ENCODE measurements around the gene LLCFC1. TPM values are rescaled to one million over a fixed set of nuclear protein-coding genes. Genes with fewer than 3 reads are reported as not detected.

Gene LLCFC1
- total and polyA plus RNA-seq, 2 experiments from 2014 or later, result not detected

DNA sequence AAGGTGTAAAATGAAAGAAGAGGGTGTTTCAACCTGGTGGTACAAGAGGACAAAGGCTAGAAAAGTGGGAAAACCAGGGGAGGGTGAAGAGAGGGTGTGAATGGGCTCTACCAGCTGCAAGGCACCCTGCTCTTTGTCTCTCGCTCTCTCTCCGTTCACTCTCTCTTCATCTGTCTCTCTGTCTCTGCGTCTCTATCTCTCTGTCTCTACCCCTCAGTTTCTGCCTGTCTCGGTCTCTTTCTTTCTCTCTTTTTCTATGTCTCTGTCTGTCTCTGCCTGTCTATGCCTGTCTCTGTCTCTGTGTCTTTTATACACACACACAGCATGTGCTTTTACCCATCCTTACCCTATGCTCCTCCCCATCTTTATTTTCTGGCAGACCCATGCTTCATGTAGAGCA lies 673 bp upstream of the LLCFC1 start (continued):
- no peak for TF ChIP-seq ZNF331 (CRISPR knock-in tag; IDR thresholded peaks at IDR 0.05; ENCODE audit: low read depth)

DNA sequence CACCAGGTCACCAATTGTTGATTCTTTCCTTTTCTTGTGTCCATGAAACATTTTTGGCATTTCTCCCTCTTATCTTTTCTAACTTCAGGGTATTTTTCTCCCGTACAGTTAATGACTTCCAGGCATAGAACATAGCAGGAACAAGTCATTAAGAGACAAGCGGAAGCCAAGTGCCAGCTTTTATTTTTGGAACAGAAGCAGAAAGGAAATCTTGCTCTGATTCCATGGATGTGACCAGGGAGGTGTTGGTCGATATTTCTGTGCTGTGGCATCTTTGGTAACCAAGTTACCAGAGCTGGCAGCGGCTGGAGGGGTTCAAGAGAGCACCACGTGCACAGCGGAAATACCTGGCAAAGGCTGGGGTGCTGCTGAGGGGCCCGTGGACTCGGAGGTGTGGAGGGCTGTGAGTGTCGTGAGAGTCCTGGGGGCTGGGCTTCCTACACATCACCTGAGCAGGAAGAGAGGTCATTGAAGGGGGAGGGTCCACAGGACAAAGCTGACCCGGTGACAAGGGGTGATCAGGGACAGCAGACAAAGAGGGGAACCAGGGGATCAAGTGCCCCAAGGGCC lies 1.8 kb downstream of the LLCFC1 start:
- no peak overlapping the region for H3K27ac ChIP-seq (ENCODE audit: low read depth)
- no peak for DNase-seq (ENCODE audit: low spot score)
- no peak overlapping the region for H3K27ac Mint-ChIP-seq

More for the DNA sequence above, 1.8 kb downstream of the LLCFC1 start:
- Mint-ChIP-seq H3K9me3 (no peaks in the 10 kb centered on the region), H3K4me3 (no peak overlapping the region), H3K27me3 (ENCODE audit: insufficient read depth, low read depth, poor library complexity) (peaks cover 8% of the 10 kb centered on the region), H3K4me1 (peaks cover 3% of the 10 kb centered on the region), H3K36me3 (ENCODE audit: low read depth) (no peaks in the 10 kb centered on the region)
- ATAC-seq, result no peak
- 0 out of 2 replicates have a peak, but pooled peaks cover 7% of the 10 kb centered on the region for H3K9me2 ChIP-seq (ENCODE audit: insufficient read depth)
- no peaks in the 10 kb centered on the region for H3K36me3 ChIP-seq (ENCODE audit: insufficient read depth)
- no peaks in the 10 kb centered on the region for H3K4me1 ChIP-seq (ENCODE audit: insufficient read depth)
- no peak for TF ChIP-seq NANOG (IDR thresholded peaks at IDR 0.05; ENCODE audit: borderline replicate concordance)
- no peak for TF ChIP-seq JUNB (IDR thresholded peaks at IDR 0.05; ENCODE audit: unreplicated experiment)
- no peak for TF ChIP-seq ZNF331 (CRISPR knock-in tag; IDR thresholded peaks at IDR 0.05; ENCODE audit: low read depth)
- TF ChIP-seq, protein P1, sequence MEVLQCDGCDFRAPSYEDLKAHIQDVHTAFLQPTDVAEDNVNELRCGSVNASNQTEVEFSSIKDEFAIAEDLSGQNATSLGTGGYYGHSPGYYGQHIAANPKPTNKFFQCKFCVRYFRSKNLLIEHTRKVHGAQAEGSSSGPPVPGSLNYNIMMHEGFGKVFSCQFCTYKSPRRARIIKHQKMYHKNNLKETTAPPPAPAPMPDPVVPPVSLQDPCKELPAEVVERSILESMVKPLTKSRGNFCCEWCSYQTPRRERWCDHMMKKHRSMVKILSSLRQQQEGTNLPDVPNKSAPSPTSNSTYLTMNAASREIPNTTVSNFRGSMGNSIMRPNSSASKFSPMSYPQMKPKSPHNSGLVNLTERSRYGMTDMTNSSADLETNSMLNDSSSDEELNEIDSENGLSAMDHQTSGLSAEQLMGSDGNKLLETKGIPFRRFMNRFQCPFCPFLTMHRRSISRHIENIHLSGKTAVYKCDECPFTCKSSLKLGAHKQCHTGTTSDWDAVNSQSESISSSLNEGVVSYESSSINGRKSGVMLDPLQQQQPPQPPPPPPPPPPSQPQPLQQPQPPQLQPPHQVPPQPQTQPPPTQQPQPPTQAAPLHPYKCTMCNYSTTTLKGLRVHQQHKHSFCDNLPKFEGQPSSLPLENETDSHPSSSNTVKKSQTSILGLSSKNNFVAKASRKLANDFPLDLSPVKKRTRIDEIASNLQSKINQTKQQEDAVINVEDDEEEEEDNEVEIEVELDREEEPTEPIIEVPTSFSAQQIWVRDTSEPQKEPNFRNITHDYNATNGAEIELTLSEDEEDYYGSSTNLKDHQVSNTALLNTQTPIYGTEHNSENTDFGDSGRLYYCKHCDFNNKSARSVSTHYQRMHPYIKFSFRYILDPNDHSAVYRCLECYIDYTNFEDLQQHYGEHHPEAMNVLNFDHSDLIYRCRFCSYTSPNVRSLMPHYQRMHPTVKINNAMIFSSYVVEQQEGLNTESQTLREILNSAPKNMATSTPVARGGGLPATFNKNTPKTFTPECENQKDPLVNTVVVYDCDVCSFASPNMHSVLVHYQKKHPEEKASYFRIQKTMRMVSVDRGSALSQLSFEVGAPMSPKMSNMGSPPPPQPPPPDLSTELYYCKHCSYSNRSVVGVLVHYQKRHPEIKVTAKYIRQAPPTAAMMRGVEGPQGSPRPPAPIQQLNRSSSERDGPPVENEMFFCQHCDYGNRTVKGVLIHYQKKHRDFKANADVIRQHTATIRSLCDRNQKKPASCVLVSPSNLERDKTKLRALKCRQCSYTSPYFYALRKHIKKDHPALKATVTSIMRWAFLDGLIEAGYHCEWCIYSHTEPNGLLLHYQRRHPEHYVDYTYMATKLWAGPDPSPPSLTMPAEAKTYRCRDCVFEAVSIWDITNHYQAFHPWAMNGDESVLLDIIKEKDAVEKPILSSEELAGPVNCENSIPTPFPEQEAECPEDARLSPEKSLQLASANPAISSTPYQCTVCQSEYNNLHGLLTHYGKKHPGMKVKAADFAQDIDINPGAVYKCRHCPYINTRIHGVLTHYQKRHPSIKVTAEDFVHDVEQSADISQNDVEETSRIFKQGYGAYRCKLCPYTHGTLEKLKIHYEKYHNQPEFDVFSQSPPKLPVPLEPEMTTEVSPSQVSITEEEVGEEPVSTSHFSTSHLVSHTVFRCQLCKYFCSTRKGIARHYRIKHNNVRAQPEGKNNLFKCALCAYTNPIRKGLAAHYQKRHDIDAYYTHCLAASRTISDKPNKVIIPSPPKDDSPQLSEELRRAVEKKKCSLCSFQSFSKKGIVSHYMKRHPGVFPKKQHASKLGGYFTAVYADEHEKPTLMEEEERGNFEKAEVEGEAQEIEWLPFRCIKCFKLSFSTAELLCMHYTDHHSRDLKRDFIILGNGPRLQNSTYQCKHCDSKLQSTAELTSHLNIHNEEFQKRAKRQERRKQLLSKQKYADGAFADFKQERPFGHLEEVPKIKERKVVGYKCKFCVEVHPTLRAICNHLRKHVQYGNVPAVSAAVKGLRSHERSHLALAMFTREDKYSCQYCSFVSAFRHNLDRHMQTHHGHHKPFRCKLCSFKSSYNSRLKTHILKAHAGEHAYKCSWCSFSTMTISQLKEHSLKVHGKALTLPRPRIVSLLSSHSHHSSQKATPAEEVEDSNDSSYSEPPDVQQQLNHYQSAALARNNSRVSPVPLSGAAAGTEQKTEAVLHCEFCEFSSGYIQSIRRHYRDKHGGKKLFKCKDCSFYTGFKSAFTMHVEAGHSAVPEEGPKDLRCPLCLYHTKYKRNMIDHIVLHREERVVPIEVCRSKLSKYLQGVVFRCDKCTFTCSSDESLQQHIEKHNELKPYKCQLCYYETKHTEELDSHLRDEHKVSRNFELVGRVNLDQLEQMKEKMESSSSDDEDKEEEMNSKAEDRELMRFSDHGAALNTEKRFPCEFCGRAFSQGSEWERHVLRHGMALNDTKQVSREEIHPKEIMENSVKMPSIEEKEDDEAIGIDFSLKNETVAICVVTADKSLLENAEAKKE (CRISPR knock-in tag; IDR thresholded peaks at IDR 0.05), result no peak
- TF ChIP-seq CREB1 (CRISPR knock-in tag; IDR thresholded peaks at IDR 0.05; ENCODE audit: low read depth), result no peak
- TF ChIP-seq, protein P2, sequence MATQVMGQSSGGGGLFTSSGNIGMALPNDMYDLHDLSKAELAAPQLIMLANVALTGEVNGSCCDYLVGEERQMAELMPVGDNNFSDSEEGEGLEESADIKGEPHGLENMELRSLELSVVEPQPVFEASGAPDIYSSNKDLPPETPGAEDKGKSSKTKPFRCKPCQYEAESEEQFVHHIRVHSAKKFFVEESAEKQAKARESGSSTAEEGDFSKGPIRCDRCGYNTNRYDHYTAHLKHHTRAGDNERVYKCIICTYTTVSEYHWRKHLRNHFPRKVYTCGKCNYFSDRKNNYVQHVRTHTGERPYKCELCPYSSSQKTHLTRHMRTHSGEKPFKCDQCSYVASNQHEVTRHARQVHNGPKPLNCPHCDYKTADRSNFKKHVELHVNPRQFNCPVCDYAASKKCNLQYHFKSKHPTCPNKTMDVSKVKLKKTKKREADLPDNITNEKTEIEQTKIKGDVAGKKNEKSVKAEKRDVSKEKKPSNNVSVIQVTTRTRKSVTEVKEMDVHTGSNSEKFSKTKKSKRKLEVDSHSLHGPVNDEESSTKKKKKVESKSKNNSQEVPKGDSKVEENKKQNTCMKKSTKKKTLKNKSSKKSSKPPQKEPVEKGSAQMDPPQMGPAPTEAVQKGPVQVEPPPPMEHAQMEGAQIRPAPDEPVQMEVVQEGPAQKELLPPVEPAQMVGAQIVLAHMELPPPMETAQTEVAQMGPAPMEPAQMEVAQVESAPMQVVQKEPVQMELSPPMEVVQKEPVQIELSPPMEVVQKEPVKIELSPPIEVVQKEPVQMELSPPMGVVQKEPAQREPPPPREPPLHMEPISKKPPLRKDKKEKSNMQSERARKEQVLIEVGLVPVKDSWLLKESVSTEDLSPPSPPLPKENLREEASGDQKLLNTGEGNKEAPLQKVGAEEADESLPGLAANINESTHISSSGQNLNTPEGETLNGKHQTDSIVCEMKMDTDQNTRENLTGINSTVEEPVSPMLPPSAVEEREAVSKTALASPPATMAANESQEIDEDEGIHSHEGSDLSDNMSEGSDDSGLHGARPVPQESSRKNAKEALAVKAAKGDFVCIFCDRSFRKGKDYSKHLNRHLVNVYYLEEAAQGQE (IDR thresholded peaks at IDR 0.05; ENCODE audit: unreplicated experiment), result no peak
- no peak for TF ChIP-seq STAT1 (IDR thresholded peaks at IDR 0.05; ENCODE audit: unreplicated experiment)
- no peak for TF ChIP-seq EZH2 (IDR thresholded peaks at IDR 0.05; ENCODE audit: low read depth, unreplicated experiment)
- TF ChIP-seq EZH2phosphoT487 (IDR thresholded peaks at IDR 0.05; ENCODE audit: unreplicated experiment), result no peak
- TF ChIP-seq, protein P3, sequence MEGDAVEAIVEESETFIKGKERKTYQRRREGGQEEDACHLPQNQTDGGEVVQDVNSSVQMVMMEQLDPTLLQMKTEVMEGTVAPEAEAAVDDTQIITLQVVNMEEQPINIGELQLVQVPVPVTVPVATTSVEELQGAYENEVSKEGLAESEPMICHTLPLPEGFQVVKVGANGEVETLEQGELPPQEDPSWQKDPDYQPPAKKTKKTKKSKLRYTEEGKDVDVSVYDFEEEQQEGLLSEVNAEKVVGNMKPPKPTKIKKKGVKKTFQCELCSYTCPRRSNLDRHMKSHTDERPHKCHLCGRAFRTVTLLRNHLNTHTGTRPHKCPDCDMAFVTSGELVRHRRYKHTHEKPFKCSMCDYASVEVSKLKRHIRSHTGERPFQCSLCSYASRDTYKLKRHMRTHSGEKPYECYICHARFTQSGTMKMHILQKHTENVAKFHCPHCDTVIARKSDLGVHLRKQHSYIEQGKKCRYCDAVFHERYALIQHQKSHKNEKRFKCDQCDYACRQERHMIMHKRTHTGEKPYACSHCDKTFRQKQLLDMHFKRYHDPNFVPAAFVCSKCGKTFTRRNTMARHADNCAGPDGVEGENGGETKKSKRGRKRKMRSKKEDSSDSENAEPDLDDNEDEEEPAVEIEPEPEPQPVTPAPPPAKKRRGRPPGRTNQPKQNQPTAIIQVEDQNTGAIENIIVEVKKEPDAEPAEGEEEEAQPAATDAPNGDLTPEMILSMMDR (conservative IDR thresholded peaks at IDR 0.05; ENCODE audit: low read depth in 2 of 2), result no peak
- TF ChIP-seq ZNF114 (CRISPR knock-in tag; IDR thresholded peaks at IDR 0.05), result no peak
- TF ChIP-seq POLR2AphosphoS5 (IDR thresholded peaks at IDR 0.05; ENCODE audit: low read depth), result no peak
- TF ChIP-seq, protein P4, sequence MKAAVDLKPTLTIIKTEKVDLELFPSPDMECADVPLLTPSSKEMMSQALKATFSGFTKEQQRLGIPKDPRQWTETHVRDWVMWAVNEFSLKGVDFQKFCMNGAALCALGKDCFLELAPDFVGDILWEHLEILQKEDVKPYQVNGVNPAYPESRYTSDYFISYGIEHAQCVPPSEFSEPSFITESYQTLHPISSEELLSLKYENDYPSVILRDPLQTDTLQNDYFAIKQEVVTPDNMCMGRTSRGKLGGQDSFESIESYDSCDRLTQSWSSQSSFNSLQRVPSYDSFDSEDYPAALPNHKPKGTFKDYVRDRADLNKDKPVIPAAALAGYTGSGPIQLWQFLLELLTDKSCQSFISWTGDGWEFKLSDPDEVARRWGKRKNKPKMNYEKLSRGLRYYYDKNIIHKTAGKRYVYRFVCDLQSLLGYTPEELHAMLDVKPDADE (IDR thresholded peaks at IDR 0.05), result no peak
- no peak overlapping the region for H2AFZ ChIP-seq
- H3K4me3 ChIP-seq, result no peak overlapping the region
- H3K4me2 ChIP-seq, result no peak overlapping the region
- H3K27me3 ChIP-seq (ENCODE audit: insufficient read depth), result no peaks in the 10 kb centered on the region
- no peaks in the 10 kb centered on the region for H3K79me2 ChIP-seq (replicated peaks; ENCODE audit: insufficient read depth)
- no peaks in the 10 kb centered on the region for H3F3A ChIP-seq (replicated peaks; ENCODE audit: low read depth)
- no peaks in the 10 kb centered on the region for H4K20me1 ChIP-seq (replicated peaks; ENCODE audit: insufficient read depth)

All from GM23338 (cell line).